HTR-8/SVneo (cell line): ENCODE measurements around the gene NEAT1.
"Not testable (repeated sequence)": the region's sequence is repeated elsewhere in the genome, so short reads cannot be mapped to it uniquely, and the experiment has no call there.

Source experiments
- DNase-seq: peaks from one replicate; pipeline ENCODE4 v3.0.0; 2011; ENCODE audit warnings: low spot score, mixed read lengths; ENCODE audit not compliant: insufficient read length
- FAIRE-seq: peaks from 2 replicates; lab custom pipeline; 2011; peaks lifted over from hg19 to GRCh38; lab: Jason Lieb, UNC

Gene NEAT1

DNA sequence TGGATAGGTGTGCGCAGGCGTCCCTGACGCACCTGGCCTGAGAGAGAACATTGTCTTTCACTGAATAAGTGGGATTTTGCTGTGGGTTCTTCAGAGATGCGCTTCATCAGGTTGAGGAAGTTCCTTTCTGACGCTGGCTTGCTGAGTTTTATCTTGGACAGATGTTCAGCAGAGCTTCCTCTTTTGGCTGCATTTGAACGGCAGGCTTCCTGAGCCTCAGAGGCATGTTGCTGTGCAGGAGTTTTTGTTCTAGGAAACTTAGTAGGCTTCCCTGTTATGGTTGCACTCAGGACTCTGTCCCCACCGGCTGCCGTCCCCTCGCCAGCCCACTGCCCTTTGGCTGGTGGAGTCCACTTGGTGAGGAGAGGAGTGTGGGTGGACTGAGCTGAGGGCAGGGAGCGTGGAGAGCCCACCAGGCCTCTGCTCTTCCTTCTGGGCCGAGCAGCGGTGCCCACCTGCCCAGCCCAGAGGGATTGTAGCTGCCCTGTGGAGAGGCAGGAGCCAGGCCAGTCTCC, 18.9 kb upstream of the NEAT1 start:
- no peak for DNase-seq
- no peak for FAIRE-seq

DNA sequence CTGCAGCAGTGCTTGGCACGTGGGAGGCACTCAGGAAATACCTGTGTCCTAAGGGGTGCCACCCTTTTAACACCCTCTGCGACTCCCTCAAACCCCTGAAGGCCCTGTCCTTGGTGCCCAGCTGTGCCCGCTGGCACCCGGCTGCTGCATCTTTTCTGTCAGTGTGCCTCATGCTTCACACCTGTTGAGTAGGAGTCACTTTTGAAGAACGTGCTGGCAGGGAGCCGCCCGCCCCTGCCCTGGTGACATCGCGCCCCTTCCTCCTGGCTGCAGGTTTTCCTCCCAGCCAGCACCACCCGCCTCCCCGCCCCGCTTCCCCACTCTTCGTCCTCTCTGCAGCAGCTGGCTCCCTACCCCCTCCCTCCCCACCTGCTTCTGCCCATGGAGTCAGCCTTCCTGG, 18.4 kb upstream of the NEAT1 start:
- FAIRE-seq (no peak), DNase-seq (no peak)

DNA sequence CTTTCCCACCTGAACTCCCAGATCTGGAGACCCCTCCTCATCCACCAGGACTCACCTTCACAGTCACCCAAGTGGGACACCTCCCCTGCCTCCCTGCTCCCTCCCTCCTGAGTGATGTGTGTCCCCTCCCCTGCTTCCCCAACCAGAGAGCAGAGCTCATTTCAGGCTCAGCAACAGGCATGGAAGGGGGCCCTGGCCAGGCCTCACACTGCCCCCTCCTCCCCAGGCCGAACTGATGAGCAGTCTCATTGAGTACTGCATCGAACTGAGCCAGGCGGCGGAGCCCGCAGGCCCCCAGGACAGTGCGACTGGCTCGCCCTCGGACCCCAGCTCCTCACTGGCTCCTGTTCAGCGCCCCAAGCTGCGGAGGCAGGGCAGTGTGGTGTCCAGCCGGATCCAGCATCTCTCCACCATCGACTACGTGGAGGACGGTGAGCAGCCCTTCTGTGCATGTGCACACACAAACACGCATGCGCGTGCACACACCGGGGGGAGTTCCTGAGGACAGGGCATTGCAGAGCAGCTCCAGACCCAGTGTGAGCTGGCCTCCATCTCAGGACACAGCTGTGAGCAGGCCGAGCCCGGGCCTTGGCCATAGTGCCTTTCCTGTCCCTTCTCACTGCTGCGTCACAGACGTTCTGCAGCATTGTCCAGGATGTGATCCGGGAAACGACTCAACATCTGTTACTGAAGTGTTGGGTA, 17.8 kb upstream of the NEAT1 start:
- no peak for DNase-seq
- FAIRE-seq: no peak

DNA sequence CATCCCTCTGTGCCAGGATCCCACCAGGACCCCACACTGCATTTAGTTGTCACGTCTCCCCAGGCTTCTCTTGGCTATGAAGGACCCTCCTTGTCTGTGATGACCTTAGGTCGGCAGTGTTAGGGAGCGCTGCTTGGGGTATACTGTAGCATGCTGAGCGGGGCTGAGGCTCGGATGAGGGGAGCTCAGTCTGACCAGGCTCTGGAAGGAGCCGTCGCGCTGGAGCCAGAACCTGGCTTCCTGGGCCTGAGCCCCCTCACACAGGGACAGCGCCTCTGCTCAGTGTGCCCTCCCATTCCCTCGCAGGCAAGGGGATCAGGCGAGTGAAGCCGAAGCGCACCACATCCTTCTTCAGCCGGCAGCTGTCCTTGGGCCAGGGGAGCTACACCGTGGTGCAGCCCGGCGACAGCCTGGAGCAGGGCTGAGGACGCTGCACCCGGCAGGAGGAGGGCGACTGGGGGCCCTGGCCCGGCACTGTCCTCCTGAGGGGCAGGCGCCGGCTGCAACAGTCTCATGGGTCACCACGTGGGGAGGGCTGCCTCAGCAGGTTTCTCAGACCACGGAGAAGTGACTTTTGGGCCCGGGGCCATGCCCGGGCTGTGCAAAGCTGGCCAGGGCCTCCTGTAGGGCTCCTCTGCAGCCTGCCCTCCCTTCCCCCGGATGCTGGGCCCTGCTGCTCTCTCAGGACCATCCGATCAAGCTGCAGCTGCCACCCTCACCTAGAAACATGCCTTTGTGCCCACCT, 11.5 kb upstream of the NEAT1 start:
- no peak for DNase-seq
- FAIRE-seq: no peak

DNA sequence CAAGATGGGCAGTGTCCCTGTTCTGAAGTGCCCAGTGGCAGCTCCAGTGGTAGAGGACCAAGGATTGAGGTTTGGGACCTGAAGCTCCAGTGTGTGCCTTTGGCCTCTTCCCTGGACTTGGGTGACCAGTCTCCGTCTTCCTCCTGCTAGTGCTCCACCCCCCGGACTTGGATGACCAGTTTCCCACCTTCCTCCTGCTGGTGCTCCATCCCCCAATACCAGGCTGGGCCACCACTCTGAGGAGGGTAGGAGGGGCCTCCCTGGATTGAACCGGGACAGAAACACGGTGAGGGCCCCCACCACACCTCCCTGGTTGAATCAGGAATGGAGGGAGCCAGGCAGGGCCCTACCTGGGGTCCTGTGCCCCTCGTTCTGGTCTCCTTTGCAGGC, 10.9 kb upstream of the NEAT1 start:
- no peak for FAIRE-seq

DNA sequence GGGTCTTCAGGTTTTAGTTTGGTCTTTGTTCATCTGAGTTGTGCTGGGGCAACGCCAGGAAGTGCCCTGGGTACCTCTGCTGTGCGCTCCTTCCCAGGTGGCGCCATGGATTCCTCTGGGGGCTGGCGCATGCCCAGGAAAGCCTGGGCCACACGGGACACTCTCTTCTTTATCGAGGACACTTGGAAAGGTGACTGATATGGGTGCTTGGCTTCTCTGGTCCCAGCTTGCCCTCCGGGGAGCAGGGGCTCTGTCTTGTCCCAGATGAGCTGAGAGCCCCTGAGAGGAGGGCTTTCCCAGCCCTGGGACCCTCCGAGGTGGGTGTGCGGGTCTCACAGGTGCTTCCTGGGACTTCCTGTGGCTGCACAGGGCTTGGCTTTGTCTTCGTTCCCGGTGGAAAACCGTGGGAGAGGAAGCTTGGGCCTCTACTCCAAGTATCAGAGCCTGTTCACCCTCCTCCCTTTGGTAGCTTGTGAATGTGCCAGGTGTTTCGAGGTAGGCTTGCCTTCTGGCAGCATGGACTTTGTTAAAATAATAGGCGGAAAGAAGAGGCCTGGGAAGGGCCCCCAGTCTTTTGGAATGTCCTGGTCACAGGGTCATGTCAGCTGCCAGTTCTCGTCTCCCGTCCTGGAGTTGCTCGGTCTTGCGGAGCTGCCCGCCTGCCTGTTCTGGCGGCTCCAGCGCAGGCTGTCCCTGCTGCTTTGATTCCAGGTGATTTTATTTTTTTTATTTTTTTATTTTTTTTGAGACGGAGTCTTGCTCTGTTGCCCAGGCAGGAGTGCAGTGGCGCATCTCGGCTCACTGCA, 10.1 kb upstream of the NEAT1 start:
- no peak for FAIRE-seq
- DNase-seq: no peak

More for the DNA sequence above, 10.9 kb upstream of the NEAT1 start:
- no peak for DNase-seq

DNA sequence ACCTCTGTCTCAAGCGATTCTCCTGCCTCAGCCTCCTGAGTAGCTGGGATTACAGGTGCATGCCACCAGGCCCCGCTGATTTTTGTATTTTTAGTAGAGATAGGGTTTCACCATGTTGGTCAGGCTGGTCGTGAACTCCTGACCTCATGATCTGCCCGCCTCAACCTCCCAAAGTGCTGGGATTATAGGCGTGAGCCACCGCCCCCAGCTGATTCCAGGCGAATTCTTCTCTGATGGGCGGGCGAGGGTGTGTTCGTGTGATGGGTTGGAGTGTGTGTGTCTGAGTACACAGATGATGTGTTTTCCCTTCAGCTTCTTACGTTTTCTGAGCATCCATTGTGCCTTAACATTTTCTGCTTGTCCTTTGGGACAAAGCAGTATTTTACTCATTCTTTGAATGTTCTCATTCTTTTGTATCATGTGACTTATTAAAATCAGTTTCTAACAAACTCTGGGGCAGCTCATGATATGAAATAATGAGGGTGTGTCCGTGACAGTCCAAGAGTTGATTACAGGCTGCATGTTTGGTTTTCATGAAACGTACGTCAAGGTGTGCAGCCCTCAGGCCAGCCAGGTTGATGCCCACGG, 9.4 kb upstream of the NEAT1 start:
- FAIRE-seq: not testable (repeated sequence)

DNA sequence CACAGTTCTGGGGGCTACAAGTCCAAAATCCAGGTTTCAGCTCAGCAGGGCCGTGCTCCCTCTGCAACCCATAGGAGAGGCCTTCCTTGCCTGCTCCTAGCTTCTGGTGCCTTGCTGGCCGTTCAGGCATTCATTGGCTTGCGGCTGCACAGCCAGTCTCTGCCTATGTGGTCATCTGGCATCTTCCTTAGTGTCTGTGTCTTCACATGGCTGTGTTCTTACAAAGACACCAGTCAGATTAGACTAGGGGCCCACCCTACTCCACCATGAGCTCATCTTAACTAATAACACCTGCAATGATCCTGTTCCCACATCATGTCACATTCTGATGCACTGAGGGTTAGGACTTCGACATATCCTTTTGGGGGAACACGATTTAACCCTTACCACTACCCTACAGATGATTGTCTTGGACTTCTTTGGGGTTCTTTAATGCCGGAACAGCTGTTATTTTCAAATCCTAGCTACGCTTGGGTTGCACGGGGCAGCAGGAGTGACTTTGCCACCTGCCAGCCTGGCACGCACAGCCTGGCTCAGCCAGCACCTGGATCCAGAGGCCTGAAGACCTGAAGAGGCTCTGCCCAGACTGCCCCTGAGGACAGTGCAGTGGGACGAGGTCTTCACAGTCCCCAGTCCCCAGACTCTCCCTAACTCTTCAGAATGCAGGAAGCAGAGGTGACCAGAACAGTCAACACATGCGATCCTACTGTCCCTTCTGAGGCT, 7.7 kb upstream of the NEAT1 start:
- FAIRE-seq (no peak), DNase-seq (no peak)

More for the DNA sequence above, 9.4 kb upstream of the NEAT1 start:
- not testable (repeated sequence) for DNase-seq

DNA sequence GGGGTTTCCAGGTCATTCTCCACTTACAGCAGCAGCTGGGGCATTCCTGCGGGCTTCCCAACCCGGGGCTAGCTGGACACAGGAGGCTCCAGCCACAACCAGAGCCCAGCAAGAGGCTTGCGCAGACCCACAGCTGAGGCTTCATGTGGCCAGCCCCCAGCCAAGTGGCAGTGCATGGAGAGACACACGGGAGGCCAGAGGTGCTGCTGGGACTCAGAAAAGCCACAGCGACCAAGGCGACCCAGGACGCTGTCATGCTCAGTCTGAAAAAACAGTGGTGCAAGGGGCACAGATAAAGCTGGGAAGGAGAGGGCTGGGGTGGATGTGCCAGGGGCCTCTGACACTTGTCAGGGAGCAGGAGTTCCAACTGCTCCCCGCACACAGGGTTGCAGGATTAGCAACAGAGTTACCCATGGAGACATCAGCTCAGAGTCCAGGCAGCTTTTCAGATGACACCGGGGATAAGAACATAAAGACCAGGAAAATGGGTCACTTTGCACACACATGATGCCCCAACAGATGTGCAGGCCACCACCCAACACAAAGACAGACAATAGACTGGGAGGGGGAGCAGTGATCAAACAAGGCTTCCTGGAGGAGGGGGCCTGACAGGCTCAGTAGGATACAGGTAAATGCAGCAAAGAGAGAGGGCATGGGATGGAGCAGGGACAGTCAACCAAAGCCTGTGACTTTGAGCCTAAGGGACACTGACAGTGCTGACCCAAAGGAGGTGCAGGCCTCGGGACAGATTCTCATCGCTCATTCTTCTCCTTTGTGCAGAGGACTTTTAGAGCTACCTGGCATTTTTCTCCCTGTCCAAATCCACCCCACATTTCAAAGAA, 6.9 kb upstream of the NEAT1 start:
- FAIRE-seq: no peak
- DNase-seq: no peak

DNA sequence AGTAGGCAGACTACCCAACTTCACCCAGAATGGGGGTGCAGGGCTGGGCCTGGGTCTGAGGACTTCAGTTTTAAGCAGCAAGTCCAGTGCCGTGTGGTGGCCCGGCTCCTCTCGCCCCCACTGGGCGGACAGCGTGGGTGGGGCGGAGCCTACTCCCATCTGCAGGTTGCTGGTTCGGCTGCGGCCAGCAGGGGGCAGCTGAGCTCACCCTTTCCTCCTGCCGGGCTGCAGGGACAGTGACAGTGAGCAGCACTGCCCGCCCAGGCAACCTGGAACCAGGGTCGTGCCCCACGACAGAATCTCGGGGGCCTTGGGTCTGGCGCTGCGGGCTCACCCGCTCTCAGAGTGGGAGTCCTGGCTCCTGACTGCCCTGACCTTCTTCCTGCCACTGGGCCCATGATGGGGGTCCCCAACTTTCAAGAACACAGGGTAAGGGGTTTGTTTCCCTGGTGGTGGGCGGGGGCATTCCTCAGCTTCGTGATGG, 6.2 kb upstream of the NEAT1 start:
- FAIRE-seq (peak; percentile 95), DNase-seq (peak; percentile 87)

DNA sequence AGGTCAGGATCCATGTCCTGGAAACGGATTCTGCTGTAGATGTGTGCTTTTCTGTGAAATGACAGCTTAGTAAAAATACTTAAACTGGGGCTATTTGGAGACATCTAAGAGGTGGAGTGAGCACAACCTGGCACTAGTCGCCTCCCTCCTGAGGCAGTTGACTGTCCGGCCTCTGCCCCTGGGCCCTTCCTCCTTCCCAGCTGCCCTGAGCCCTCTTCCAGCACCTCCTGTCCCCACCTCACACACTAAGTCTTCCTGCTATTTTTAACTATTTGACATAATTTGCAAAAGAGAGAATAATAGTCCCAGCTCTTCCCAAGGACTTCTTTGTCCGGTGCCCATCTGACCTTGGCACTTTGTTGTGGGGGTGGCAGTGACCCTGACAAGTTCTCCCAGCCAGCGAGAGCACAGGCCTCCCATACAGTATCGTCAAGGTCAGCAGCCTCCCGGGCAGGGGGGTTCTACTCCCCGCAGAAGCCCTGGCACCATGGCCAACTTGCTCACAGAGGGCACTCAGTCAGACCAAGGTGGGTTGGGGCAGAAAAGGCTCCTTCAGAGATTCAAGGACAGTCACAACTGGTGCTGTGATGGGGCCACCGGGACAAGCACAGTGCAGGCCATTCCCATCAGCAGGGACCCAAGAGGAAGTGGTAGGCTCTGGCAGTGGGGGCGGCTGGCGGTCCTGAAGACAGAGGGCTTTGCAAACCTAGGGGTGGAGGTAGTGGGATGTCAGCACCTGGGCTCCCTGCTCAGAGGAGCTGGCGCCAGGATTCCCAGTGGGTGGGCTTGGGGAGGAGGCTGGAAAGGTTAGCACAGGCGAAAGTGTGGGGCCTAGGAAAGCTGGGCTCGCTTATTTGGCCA, 5.5 kb upstream of the NEAT1 start:
- no peak for DNase-seq
- FAIRE-seq: no peak

DNA sequence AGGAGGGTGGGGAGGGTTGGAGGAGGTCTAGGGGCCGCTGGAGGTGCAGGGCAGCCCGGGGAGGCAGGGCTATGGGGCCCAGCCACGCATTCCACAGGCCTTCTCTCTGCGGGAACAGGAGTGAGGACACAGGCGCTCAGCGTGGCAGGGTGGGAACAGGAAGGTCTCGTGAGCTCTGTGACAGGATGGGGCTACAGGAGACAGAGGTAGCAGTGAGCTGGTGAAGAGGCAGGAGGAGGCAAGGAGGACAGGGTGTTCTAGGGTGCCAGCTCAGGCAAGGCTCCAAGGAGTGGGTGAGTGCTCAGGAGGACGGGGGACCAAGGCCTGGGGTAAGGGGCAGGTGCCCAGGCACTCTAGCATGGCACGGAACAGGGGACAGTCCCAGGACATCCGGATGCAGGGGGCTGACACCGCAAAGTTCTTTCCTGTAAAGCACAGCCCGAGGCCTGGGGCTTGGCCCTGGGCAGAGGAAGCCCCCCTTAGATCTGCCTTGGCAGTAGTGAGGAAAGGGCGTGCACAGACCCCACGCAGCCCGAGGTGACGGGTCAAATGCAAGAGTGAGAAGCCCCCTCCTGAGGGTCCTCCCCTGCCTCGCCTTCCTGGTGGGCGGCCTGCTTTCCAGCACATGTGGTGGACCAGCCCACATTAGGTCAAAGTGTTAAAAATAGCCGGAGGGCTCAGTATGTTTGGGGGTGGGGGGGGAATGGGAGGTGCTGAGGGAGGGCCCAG, 4.7 kb upstream of the NEAT1 start:
- no peak for DNase-seq
- no peak for FAIRE-seq

DNA sequence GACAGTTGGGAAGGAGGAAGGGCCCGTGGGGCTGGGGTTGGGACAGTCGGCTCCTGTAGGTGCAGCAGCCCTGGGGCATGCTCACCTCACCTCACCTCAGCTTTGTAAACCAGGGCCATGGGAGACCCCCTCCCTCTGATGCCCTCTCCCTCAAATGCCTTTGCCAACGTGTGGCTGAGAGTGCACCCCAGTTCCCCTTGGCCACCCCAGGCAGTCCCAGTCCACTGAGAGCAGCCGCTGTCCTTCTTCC, 4.2 kb upstream of the NEAT1 start:
- DNase-seq (no peak), FAIRE-seq (no peak)

DNA sequence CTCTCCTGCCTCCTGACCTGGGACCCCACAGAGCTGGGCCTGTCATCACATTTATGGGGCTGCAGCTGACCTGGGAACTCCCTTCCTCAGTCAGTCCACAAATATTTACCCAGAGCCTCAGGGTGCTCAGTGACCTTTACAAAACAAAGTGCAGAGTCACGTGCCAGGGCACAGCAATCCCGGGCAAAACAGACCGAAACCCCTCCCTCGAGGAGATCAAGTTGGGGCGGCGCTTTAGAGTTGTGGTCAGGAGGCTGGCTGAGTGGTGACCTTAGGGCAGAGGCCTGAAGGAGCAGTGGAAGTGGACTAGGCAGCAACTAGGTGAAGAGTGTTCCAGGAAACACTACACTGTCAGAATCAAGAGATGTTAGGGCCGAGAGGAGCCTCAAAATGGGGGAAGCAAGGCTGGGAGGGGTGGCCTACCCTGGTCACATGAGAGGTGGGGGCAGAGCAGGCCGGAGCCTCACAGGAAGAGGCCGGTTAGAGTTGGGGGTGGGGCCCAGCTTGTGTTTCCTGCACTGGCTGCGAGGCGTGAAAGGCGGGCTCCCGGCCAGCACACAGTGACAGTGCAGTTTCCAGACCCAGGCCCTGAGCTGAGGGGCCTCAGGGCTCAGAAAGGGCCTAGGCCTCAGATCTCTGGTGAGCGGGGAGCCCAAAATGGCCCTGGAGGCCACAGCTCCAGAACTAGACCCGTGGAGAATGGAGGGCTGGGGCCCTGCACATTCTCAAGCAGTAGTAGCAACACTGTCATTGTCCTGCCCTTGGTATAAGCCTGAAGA, 3.7 kb upstream of the NEAT1 start:
- FAIRE-seq: no peak
- DNase-seq: peak; percentile 92

DNA sequence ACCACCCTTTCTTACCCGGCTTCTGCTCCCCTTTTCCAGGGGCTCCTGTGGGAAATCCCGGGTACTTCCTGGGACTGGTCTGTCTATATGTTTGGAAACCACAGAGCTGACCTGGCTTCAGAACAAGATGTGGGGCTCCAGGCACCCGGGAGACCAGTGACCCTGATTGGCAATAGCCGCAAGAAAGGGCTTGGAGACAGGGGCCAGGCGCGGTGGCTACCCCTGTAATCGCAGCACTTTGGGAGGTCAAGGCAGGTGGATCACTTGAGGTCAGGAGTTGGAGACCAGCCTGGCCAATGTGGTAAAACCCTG, 3.2 kb upstream of the NEAT1 start:
- DNase-seq: no peak
- FAIRE-seq: no peak

DNA sequence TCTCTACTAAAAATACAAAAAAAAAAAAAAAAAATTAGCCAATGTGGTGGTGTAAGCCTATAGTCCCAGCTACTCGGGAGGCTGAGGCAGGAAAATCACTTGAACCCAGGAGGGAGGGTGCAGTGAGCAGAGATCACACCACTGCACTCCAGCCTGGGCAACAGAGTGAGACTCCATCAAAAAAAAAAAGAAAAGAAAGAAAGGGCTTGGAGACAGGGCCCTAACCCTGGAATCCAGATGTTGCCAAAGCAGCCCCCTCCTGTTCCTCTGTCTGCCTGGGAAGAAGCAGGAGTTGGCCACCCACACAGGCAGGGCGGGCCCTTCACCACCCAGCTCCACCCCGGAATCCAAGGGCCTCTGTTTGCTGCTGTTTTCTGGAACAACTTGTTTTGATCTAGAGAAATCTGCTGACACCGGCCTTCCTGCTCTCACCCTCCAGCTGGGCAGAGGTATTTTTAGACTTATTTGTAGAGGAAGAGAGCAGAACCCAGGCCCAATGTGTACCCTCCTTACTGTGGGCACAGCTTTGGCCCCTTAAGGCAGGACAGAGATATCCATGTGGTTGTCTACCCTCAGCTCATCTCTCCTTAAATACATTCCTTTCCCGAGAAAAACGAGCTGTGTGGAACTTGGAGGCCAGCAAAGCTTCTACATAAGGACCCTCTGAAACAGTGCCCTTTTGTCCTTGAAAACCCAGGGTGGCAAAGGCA, 2.7 kb upstream of the NEAT1 start:
- FAIRE-seq: no peak
- DNase-seq: no peak
